ENCODE data around the gene KCNH3. TPM values are rescaled to one million over a fixed set of nuclear protein-coding genes. Genes with fewer than 3 reads are reported as not detected.
A peak's percentile ranks its signal among the peaks of the same experiment; 100 is the strongest.

KCNH3 gene, protein sequence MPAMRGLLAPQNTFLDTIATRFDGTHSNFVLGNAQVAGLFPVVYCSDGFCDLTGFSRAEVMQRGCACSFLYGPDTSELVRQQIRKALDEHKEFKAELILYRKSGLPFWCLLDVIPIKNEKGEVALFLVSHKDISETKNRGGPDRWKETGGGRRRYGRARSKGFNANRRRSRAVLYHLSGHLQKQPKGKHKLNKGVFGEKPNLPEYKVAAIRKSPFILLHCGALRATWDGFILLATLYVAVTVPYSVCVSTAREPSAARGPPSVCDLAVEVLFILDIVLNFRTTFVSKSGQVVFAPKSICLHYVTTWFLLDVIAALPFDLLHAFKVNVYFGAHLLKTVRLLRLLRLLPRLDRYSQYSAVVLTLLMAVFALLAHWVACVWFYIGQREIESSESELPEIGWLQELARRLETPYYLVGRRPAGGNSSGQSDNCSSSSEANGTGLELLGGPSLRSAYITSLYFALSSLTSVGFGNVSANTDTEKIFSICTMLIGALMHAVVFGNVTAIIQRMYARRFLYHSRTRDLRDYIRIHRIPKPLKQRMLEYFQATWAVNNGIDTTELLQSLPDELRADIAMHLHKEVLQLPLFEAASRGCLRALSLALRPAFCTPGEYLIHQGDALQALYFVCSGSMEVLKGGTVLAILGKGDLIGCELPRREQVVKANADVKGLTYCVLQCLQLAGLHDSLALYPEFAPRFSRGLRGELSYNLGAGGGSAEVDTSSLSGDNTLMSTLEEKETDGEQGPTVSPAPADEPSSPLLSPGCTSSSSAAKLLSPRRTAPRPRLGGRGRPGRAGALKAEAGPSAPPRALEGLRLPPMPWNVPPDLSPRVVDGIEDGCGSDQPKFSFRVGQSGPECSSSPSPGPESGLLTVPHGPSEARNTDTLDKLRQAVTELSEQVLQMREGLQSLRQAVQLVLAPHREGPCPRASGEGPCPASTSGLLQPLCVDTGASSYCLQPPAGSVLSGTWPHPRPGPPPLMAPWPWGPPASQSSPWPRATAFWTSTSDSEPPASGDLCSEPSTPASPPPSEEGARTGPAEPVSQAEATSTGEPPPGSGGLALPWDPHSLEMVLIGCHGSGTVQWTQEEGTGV
- total RNA-seq = 0.16 and 0.34 TPM in 2 replicates
- long read RNA-seq = 0 reads

DNA sequence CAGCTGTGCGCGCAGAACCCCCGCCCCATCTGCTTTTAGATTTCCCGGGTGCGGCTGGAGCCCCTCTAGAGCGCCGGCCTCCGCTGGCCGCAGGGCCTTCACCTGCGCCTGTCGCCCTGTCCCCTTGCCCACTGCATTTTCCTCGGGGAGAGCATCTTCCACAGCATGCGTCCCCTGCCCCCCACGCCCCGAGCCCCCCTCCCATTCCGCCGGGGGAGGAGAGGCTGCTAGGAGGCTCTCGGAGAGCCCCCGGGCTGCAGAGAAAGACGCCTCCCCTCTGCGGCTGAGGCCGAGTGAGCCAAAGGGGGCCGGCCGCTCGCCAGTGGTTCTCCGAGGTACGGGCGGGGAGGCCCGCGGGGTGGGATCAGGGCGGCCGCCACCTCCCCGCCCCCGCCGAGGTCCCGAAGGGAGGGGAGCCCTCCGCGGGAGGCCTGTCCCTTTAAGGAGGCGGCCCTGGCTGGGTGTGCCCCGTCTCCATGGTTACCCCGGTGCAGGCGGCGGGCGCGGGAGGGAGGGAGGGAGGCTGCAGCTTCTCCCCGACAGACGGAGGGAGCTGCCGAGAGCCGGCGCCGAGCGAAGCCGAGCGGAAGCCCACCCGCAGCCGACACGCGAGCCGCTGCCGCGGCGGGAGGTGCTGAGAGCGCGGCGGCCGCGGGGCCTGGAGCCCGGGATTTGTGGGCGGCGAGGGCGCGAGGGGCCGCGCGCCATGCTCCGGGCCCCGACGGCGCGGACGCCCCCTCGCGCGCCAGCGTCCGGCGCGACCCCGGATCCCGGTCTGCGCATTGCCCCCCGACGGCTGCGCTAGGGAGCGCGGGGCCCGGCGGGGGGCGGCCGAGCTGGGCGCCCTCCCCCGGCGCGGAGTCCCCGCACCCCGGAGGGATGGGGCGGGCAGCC, at the start of gene KCNH3:
Gene KCNH3 (plus strand): TSS at position 521 of the 894 bp plus-strand sequence. CDS start 387 bp downstream, outside the sequence.
- no peaks in the 10 kb centered on the region for H3K9me3 Mint-ChIP-seq
- H3K4me3 Mint-ChIP-seq = peak within 1 kb of the TSS; percentile 77
- TF ChIP-seq, protein P1, sequence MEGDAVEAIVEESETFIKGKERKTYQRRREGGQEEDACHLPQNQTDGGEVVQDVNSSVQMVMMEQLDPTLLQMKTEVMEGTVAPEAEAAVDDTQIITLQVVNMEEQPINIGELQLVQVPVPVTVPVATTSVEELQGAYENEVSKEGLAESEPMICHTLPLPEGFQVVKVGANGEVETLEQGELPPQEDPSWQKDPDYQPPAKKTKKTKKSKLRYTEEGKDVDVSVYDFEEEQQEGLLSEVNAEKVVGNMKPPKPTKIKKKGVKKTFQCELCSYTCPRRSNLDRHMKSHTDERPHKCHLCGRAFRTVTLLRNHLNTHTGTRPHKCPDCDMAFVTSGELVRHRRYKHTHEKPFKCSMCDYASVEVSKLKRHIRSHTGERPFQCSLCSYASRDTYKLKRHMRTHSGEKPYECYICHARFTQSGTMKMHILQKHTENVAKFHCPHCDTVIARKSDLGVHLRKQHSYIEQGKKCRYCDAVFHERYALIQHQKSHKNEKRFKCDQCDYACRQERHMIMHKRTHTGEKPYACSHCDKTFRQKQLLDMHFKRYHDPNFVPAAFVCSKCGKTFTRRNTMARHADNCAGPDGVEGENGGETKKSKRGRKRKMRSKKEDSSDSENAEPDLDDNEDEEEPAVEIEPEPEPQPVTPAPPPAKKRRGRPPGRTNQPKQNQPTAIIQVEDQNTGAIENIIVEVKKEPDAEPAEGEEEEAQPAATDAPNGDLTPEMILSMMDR (conservative IDR thresholded peaks at IDR 0.05) = no peak
- H3K27me3 Mint-ChIP-seq (ENCODE audit: low read depth) = peaks cover 88% of the 10 kb centered on the region
- H3K36me3 Mint-ChIP-seq (ENCODE audit: low read depth) = no peaks in the 10 kb centered on the region
- H3K4me1 Mint-ChIP-seq = peaks cover 5% of the 10 kb centered on the region
- DNase-seq (ENCODE audit: low read depth, low spot score) = peak; percentile 56
- no peak within 1 kb of the TSS for H3K27ac Mint-ChIP-seq (ENCODE audit: unreplicated experiment)

DNA sequence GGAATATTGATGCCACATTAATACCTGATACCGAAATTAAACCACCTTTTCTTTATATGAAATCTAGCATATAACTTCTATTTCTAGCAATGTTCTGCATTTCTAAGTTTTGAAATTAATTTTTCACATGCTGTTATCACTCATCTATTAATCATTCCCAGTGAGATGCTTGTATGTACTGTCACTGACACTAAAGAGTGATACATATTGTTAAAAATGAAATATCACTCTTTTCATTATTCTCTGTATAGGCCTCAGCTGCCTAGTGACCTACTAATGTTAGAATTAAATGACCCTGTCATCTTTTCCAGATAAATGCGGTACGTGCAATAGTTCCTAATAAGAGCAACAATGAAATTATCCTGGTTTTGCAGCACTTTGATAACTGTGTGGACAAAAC, 49.7 kb upstream of the KCNH3 start:
- H3K27me3 Mint-ChIP-seq (ENCODE audit: low read depth) = no peaks in the 10 kb centered on the region
- no peaks in the 10 kb centered on the region for H3K9me3 Mint-ChIP-seq
- H3K36me3 Mint-ChIP-seq (ENCODE audit: low read depth) = no peaks in the 10 kb centered on the region
- no peak overlapping the region for H3K27ac Mint-ChIP-seq (ENCODE audit: unreplicated experiment)
- no peaks in the 10 kb centered on the region for H3K4me1 Mint-ChIP-seq
- TF ChIP-seq, protein P1 (conservative IDR thresholded peaks at IDR 0.05) = no peak
- H3K4me3 Mint-ChIP-seq = no peak overlapping the region
- DNase-seq (ENCODE audit: low read depth, low spot score) = no peak

DNA sequence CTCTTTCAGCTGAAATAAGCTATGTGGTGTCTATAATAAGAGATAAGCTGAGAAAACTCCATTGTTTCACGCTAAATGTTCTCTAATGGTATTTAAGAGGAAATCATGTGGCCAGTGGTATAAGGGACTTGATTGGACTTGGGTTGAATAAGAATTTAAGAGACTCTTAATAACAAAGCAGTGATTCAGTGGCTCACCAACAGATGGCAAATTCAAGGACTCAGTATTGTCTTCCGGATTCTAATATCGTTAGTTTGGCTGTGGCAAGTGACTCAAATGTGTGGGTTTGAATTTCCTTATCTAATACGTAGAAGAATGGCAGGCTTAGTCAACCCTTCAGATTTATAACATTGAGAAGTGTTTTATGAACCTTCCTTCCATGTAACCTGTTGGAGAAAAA, 49.1 kb upstream of the KCNH3 start:
- H3K4me3 Mint-ChIP-seq = no peak overlapping the region
- no peak for DNase-seq (ENCODE audit: low read depth, low spot score)
- no peaks in the 10 kb centered on the region for H3K4me1 Mint-ChIP-seq
- peaks cover 1% of the 10 kb centered on the region for H3K36me3 Mint-ChIP-seq (ENCODE audit: low read depth)
- TF ChIP-seq, protein P1 (conservative IDR thresholded peaks at IDR 0.05) = no peak
- H3K27me3 Mint-ChIP-seq (ENCODE audit: low read depth) = no peaks in the 10 kb centered on the region
- H3K27ac Mint-ChIP-seq (ENCODE audit: unreplicated experiment) = no peak overlapping the region
- H3K9me3 Mint-ChIP-seq = no peaks in the 10 kb centered on the region

DNA sequence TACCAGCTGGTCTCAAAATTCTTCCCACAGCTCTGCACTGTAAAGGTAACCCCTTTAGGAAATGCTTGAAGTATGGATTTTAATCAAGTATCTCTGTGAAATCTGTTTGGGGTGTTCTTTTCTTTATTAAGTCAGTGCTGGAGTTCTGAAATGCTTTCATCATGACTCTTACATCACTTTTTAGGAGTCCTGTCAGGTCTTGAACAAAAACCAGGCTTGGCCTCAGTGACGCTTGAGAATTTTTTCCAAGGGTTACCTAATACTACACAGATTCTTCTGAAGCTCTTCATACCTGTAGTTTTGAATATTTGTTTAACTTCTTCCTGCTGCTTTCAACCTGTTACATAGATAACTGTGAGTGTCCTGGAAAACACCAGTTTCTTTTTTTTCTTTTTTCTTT, 47.0 kb upstream of the KCNH3 start:
- H3K4me1 Mint-ChIP-seq = no peaks in the 10 kb centered on the region
- no peaks in the 10 kb centered on the region for H3K27me3 Mint-ChIP-seq (ENCODE audit: low read depth)
- H3K9me3 Mint-ChIP-seq = no peaks in the 10 kb centered on the region
- peaks cover 6% of the 10 kb centered on the region for H3K36me3 Mint-ChIP-seq (ENCODE audit: low read depth)
- TF ChIP-seq, protein P1 (conservative IDR thresholded peaks at IDR 0.05) = no peak
- no peak overlapping the region for H3K4me3 Mint-ChIP-seq
- no peak for DNase-seq (ENCODE audit: low read depth, low spot score)
- H3K27ac Mint-ChIP-seq (ENCODE audit: unreplicated experiment) = no peak overlapping the region

Data from neural crest cell (in vitro differentiated cells).